HK-2 (cell line): ENCODE results near the gene CNTNAP3B.
"Not testable (repeated sequence)": the region's sequence is repeated elsewhere in the genome, so short reads cannot be mapped to it uniquely, and the experiment has no call there.

Experiments used
- DNase-seq: peaks from one replicate; pipeline ENCODE4 v3.0.0-alpha.2; 2018; ENCODE audit not compliant: unreplicated experiment

CNTNAP3B gene

DNA sequence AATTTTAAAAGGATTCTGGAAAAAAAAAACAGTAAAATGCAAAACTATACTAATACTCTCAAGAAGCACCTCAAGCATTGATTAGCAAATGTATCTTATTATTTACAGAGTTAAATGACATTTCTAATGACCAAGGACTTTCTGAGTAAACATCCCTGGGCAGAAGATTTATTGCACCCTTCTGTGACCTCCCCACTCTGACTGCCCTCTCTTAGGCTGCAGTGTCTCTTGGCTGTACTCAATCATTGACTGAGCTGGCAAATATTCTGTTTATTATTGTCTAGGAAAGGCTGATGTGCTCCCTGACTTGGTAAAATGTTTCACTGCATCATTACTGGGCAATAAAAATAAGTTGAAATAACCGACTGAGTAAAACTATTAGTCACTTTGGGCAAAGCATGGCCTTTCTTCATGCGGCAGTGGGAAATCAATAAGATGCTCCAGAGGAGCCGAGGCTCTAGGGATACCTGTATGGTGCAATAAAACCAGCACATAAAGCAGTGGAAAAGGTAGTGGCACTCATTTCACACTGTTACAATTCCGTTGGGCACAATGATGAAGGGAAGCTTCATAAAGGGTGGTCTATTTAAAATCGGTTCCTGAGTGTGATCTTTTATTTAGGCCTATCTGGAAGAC is 151.1 kb downstream of the CNTNAP3B start:
- not testable (repeated sequence) for DNase-seq

DNA sequence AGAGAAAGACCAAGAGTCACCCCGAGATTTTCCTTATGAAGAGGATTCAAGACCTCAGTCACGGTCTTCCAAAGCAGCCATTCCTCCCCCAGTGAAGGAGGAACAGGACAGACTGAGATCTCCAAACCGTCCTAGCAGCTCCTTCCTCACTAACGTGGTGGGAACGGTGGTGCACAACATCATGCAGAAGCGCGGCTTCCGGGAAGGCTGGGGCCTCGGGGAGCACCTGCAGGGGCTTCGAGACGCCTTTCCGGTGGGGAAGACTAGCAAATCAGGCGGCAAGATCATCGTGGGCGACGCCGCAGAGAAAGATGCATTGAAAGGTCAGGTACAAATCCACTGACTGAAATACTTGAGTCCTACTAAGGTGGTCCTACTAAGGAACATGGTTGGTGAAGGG is 154.3 kb downstream of the CNTNAP3B start:
- not testable (repeated sequence) for DNase-seq

DNA sequence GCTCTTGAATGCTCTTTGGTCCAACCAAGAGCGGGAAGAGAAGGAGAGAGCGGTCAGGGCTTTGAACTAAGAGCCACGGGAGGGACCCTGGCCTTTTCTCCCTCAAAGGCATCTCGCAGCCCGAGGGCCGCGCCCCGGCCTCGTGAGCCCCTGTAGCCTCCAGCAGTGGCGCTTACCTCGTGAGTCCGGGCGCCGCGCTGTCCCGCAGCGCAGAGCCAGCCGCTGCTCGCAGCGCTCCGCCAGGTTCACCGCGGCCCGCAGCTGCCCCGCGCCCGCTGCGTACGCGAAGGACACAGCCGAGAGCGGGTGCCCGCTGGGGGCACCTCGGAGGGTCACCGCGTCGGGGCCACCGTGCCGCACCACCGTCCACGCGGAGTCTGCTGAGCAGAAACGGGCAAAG is 176.2 kb downstream of the CNTNAP3B start:
- DNase-seq: not testable (repeated sequence)

GRCh38 chr9:41941738-41942137 is 187.5 kb downstream of the CNTNAP3B start:
- not testable (repeated sequence) for DNase-seq

- DNase-seq: not testable (repeated sequence)
Measured at GRCh38 chr9:41938143-41938542, 191.1 kb downstream of the CNTNAP3B start.

DNA sequence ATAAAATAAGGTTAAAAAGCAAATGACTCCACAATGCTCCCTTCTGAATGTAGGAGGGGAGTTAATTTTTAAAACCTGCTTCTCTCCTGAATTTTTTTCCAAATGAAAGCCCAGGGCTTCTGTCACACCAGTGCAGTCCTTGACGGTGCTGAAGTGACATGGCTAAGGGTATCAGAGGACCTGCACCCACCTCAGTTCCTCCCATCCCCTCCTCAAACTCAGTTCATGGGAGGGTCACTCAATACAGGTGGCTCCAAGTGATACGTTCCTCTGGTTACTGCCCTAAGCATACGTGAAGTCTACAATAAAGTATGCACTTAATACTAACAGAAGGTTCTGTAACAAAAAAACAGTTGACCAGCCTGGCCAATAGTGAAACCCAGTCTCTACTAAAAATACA is 193.5 kb downstream of the CNTNAP3B start:
- DNase-seq: not testable (repeated sequence)

DNA sequence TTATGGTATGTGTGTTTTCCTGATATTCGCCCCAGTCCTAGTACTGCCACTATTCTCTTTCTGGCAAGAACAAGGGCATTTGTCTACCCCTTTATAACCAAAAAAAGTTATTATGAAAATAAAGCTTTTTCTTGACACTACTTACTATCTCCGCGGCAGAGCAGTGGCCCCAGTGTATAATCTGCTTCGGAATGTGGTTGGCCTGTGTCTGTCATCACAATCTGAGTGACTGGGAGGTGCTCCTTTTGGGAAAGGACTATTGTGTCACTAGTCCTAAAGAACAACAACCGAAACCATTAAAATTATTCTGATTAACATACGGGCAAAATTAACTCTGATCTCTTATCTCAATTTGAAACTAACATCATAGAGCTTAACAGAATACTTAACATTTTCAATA is 200.1 kb downstream of the CNTNAP3B start:
- DNase-seq: not testable (repeated sequence)

DNA sequence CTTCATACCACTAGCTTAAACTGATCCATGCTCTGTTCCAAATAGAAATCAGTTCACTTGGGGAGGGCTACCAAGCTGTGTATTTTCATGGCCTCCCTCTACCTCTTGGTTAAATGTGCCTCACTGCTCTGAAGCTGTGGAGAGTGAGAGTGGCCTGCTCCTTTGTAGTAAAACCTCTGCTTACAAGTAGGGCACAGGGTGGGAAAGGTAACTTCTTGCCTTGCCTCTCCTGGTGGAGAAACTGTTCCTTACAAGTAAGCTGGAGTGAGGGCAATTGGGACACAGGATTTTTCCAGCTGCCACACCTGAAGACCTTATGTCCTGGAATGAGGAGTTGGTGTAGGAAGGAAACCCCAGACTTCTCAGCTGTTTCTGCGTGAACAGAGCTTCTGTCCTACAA is 211.9 kb downstream of the CNTNAP3B start:
- not testable (repeated sequence) for DNase-seq

DNA sequence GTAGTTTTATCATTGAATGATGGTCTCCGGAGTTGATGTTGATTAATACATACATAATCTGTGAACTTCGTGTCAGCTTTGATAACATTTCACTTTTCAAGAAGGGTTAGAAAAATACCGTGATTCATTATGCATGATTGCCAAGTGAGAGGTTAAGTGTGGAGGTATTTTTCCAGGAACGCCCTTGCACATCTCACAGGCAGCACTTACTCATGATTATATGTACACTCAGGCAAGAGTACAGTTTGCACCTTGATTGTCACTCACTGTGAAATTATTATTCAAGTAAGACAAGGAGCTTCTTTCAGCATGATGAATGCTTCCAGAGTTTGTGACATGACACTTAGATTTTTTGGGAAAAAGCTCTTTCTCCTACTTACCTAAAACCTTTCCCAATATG is 223.7 kb downstream of the CNTNAP3B start:
- DNase-seq: not testable (repeated sequence)

DNA sequence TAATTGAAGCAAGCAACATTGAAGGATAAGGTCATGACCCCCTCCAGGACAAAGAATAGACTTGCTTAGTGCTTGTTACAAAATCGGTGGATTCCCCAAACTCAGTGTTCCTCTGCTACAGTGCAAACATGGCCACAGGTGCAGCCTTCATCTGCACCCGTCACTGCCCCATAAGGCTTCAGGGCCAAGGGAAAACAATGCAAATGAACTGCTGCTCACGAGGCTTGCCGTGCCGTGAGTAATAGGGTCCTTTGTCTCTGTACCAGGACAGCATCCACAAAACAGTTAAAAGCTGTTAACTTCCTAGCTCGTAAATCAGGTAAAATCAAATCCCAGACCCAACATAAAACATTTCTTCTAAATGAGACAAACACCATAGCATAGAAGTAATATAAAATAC is 226.5 kb downstream of the CNTNAP3B start:
- not testable (repeated sequence) for DNase-seq

- not testable (repeated sequence) for DNase-seq
Measured at GRCh38 chr9:41898720-41899343, 230.4 kb downstream of the CNTNAP3B start.

DNA sequence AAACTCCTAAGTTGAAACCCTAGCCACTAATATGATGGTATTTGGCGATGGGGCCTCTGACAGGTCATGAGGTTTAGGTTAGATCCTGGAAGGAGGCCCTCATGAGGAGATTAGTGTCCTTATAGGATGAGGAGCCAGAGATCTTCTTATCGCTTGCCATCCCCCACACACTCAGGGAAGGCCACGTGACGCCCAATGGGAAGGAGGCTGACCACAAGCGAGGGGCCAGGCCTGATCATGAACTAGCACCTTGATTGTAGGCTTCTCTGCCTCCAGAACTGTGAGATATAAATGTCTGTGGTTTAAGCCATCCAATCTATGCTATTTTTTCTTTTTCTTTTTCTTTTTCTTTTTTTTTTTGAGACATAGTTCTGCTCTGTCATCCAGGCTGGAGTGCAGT is 254.7 kb downstream of the CNTNAP3B start:
- not testable (repeated sequence) for DNase-seq

DNA sequence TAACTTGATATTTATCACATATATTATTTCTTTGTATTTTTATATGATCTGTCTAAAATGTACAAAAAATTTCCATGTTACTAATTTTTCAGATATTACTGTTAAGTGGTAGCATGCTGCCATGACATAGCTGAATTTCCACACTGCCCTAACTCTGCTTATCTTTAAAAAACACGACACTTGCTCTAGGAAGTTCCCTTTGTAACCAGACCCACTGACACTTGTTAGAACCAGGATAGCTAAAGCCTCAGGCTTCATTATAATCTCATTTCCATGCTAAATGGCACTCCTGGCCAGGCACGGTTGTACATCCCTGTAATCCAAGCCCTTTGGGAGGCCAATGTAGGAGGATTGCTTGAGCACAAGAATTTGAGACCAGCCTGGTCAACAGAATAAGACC is 273.8 kb downstream of the CNTNAP3B start:
- not testable (repeated sequence) for DNase-seq

DNA sequence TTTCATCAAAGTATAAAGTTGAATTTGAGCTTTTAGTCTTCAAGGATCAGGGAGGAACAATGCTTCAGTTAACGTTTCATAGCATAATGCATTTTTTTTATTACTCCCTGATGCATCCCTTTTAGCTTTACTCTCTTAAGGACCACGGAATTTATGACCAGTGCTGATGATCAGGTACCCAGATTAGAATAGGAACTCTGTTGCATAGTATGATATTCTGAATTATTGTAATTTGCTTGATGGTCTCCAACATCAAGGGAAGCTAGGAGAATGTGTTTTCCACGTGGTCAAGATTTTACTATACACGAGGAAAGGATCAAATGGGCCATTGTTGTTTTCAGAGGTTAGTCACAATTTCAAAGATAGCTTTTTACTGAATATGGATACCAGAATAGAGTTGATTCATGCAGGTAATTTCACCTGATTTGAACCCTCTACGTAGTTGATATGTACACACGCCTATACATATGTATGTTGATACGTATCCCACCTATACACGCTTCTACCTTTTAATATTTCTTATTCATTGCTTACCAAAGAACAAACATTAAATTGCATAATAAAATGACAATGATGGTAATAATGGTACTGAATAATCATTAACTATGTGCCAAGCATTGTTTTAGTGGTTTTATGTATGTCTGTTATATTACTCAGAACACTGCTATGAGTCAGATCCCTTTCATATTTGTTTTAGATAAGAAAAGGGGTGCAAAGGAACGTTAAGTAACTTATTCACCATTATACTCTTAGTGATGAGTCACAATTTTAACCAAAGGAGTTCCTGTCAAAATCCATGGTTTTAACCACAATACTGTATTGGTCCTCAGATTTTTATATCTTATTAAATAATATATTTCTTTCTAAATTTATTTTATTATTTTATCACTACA is 277.1 kb downstream of the CNTNAP3B start:
- not testable (repeated sequence) for DNase-seq

DNA sequence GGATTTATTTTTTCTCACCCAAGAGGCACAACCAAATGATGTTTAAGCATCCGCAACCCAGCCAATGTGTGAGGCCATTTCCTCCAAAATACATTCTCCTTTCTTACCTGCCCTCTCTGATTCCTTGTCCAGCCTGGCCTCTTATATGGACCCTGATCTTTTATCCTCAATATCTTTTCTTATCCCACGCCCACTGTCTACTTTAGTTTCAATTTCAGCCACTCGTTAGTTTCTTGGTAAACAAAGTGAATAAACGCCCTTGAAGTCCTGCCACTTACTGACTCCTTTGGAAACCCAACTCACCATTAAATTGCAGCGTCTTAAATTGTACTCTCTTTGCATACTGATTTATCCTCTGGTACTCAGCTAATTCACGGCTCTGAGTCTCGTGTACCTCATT is 281.4 kb downstream of the CNTNAP3B start:
- DNase-seq: not testable (repeated sequence)
